Measurements from ENCODE around the gene FOXS1. TPM values are rescaled to one million over a fixed set of nuclear protein-coding genes. Genes with fewer than 3 reads are reported as not detected.
"Not testable (repeated sequence)": the region's sequence is repeated elsewhere in the genome, so short reads cannot be mapped to it uniquely, and the experiment has no call there.

The FOXS1 gene
- polyA plus RNA-seq, 1 of the 3 experiments (the other 2 are of a cell fraction) = 0.99 TPM

DNA sequence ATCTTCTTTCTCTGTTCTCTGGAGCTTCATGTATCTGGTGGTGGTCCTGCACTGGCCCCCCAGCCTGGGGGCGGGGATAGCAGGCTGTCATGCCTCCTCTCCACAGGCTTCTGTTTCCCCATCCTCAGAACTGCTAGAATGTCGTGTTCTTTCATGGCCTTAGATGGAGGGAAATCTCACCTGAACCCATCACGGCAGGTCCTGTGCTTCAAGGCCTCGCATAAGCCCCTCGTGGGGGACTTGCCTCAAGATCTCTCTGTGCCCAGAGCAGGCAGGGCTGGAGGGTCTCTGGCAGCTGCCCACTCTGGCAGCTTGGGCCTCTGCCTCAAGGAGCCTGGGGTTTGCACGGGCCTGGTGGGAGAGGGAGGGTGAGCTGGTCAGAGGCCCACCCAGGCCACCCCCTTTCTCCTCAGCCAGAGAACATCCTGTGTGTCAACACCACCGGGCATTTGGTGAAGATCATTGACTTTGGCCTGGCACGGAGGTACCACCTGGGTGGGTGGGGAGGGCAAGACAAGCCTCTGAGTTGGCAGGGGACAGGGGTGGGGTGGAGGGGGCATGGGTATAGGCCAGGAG lies 14.9 kb downstream of the FOXS1 start:
- ChIA-PET CTCF (interaction anchor here (1.0 to 15.5 kb wide), 4 partner anchors 6 to 121 kb away, joined by 5 to 174 read pairs (median 44); partner anchors contain the start of genes FOXS1 and PDRG1), POLR2A (no interaction called here)
- peak; percentile 6 for DNase-seq
- H2AFZ ChIP-seq (ENCODE audit: low read depth) = no peak overlapping the region
- 80% methylated on average over 2 of the region's 8 CpGs for whole genome bisulfite sequencing (ENCODE audit: low lambda C conversion rate)
- no peaks in the 10 kb centered on the region for H4K20me1 ChIP-seq (ENCODE audit: insufficient read depth)
- no peaks in the 10 kb centered on the region for H3K27me3 ChIP-seq (ENCODE audit: insufficient read depth)
- H3K9ac ChIP-seq = no peak overlapping the region
- no peaks in the 10 kb centered on the region for H3K36me3 ChIP-seq (replicated peaks in 1 of 2; ENCODE audit: control insufficient read depth in 1 of 2, insufficient read depth in 2 of 2, low read length in 1 of 2)
- no peaks in the 10 kb centered on the region for H3K9me3 ChIP-seq
- no peaks in the 10 kb centered on the region for H3K79me2 ChIP-seq (ENCODE audit: insufficient read depth)
- TF ChIP-seq FOXJ3 (CRISPR knock-in tag; IDR thresholded peaks at IDR 0.05) (no peak), YY1 (IDR thresholded peaks at IDR 0.05; ENCODE audit: low read depth) (no peak)
- no peaks in the 10 kb centered on the region for H3K9me2 ChIP-seq
- H3F3A ChIP-seq (replicated peaks; ENCODE audit: insufficient read depth) = peaks cover 7% of the 10 kb centered on the region
- H3K4me3 ChIP-seq (ENCODE audit: low read depth in 2 of 2, low read length in 1 of 2) = no peak overlapping the region
- no peak overlapping the region for H3K27ac ChIP-seq (ENCODE audit: low read depth in 2 of 2, low read length in 1 of 2)
- peaks cover 3 to 14% of the 10 kb centered on the region in 2 experiments; a peak in 3 of 4 replicates for H3K4me1 ChIP-seq (ENCODE audit: control insufficient read depth in 1 of 2, insufficient read depth in 2 of 2, low read depth in 1 of 2, low read length in 1 of 2)
- H3K4me2 ChIP-seq = no peak overlapping the region

DNA sequence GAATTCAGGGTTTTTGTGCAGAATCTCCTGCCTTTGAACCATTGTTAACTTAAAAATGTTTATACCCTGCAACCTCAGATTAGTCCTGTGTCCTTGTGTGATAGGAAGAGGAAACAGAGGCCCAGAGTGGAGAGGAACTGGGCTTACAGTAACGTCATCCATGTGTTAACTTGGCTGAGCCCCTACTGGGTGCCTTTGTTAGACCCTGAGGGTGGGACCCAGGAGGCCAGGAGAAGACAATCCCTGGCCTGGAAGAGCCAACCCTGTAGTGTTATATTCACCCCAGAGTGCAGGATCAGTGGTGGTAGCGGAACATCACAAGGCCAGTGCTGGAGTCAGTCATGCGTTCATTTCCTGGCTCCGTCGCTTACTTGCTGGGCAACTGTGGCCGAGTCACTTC lies 15.7 kb downstream of the FOXS1 start:
- TF ChIP-seq ELF1 (IDR thresholded peaks at IDR 0.05) (no peak), SMC3 (IDR thresholded peaks at IDR 0.05; ENCODE audit: low read depth, low read length) (no peak), TEAD4 (IDR thresholded peaks at IDR 0.05; ENCODE audit: borderline replicate concordance, insufficient read depth) (no peak), NFIC (IDR thresholded peaks at IDR 0.05; ENCODE audit: borderline replicate concordance) (no peak), RCOR1 (IDR thresholded peaks at IDR 0.05; ENCODE audit: low read length) (no peak), NRF1 (IDR thresholded peaks at IDR 0.05; ENCODE audit: low read depth, low read length) (no peak), EP300 (IDR thresholded peaks at IDR 0.05; ENCODE audit: borderline replicate concordance in 1 of 2, low read depth in 1 of 2, low read length in 1 of 2) (no peak), TAF1 (IDR thresholded peaks at IDR 0.05; ENCODE audit: borderline replicate concordance, low read depth, low read length) (no peak), GATA2 (CRISPR knock-in tag; IDR thresholded peaks at IDR 0.05) (no peak), MXI1 (IDR thresholded peaks at IDR 0.05; ENCODE audit: low read depth, low read length) (no peak)
- TF ChIP-seq, protein P1, sequence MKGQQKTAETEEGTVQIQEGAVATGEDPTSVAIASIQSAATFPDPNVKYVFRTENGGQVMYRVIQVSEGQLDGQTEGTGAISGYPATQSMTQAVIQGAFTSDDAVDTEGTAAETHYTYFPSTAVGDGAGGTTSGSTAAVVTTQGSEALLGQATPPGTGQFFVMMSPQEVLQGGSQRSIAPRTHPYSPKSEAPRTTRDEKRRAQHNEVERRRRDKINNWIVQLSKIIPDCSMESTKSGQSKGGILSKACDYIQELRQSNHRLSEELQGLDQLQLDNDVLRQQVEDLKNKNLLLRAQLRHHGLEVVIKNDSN (IDR thresholded peaks at IDR 0.05; ENCODE audit: borderline replicate concordance, low read depth) = no peak
- TF ChIP-seq, protein P2, sequence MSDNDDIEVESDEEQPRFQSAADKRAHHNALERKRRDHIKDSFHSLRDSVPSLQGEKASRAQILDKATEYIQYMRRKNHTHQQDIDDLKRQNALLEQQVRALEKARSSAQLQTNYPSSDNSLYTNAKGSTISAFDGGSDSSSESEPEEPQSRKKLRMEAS (IDR thresholded peaks at IDR 0.05; ENCODE audit: low read depth) = no peak
- TF ChIP-seq, protein P3, sequence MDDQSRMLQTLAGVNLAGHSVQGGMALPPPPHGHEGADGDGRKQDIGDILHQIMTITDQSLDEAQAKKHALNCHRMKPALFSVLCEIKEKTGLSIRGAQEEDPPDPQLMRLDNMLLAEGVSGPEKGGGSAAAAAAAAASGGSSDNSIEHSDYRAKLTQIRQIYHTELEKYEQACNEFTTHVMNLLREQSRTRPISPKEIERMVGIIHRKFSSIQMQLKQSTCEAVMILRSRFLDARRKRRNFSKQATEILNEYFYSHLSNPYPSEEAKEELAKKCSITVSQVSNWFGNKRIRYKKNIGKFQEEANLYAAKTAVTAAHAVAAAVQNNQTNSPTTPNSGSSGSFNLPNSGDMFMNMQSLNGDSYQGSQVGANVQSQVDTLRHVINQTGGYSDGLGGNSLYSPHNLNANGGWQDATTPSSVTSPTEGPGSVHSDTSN (IDR thresholded peaks at IDR 0.05) = no peak
- TF ChIP-seq, protein P4, sequence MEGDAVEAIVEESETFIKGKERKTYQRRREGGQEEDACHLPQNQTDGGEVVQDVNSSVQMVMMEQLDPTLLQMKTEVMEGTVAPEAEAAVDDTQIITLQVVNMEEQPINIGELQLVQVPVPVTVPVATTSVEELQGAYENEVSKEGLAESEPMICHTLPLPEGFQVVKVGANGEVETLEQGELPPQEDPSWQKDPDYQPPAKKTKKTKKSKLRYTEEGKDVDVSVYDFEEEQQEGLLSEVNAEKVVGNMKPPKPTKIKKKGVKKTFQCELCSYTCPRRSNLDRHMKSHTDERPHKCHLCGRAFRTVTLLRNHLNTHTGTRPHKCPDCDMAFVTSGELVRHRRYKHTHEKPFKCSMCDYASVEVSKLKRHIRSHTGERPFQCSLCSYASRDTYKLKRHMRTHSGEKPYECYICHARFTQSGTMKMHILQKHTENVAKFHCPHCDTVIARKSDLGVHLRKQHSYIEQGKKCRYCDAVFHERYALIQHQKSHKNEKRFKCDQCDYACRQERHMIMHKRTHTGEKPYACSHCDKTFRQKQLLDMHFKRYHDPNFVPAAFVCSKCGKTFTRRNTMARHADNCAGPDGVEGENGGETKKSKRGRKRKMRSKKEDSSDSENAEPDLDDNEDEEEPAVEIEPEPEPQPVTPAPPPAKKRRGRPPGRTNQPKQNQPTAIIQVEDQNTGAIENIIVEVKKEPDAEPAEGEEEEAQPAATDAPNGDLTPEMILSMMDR (IDR thresholded peaks at IDR 0.05) = no peak
- DNase-seq = no peak
- Histone ChIP-seq H3F3A (replicated peaks; ENCODE audit: insufficient read depth) (no peaks in the 10 kb centered on the region), H3K9me2 (no peaks in the 10 kb centered on the region), H3K9me3 (no peaks in the 10 kb centered on the region), H2AFZ (ENCODE audit: low read depth) (no peak overlapping the region), H3K36me3 (replicated peaks in 1 of 2; ENCODE audit: control insufficient read depth in 1 of 2, insufficient read depth in 2 of 2, low read length in 1 of 2) (no peaks in the 10 kb centered on the region), H3K4me2 (no peak overlapping the region), H3K27ac (ENCODE audit: low read depth in 2 of 2, low read length in 1 of 2) (no peak overlapping the region), H3K4me3 (ENCODE audit: low read depth in 2 of 2, low read length in 1 of 2) (no peak overlapping the region), H4K20me1 (ENCODE audit: insufficient read depth) (no peaks in the 10 kb centered on the region), H3K27me3 (ENCODE audit: insufficient read depth) (no peaks in the 10 kb centered on the region), H3K9ac (no peak overlapping the region), H3K4me1 (ENCODE audit: control insufficient read depth in 1 of 2, insufficient read depth in 2 of 2, low read depth in 1 of 2, low read length in 1 of 2) (peaks cover 0 to 8% of the 10 kb centered on the region in 2 experiments; a peak in 1 of 4 replicates), H3K79me2 (ENCODE audit: insufficient read depth) (no peaks in the 10 kb centered on the region)
- WGBS (ENCODE audit: low lambda C conversion rate) = 87% methylated on average over 6 of the region's 6 CpGs
- ChIA-PET CTCF (interaction anchor here (1.0 to 3.6 kb wide), 5 partner anchors 17 to 213 kb away, joined by 3 to 14 read pairs (median 7); partner anchors contain the start of gene PDRG1), POLR2A (no interaction called here)

DNA sequence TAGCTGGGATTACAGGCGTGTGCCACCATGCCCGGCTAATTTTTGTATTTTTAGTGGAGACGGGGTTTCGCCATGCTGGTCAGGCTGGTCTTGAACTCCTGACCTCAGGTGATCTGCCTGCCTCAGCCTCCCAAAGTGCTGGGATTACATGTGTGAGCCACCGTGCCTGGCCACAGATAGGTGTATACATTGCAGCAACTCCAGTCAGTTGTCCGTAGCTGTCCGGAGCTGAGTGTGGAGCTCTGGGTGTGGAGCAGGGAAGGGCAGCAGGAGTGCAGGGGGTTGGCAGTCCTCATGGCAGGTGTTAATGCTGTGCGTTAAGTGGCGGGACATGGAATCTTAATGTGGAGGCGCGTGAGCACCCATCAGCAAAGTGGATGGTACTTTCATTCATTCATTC lies 17.4 kb downstream of the FOXS1 start:
- ChIA-PET CTCF (interaction anchor here (2.4 to 7.6 kb wide), 3 partner anchors 10 to 203 kb away, joined by 8 to 174 read pairs (median 8); partner anchors contain the start of gene FOXS1), POLR2A (interaction anchor here (0.7 kb wide), 1 partner anchor 204 kb away, joined by 3 read pairs; no protein-coding TSS in a partner anchor)
- not testable (repeated sequence) for H3K9me2 ChIP-seq; H4K20me1 ChIP-seq (ENCODE audit: insufficient read depth); H3K36me3 ChIP-seq (replicated peaks in 1 of 2; ENCODE audit: control insufficient read depth in 1 of 2, insufficient read depth in 2 of 2, low read length in 1 of 2); H3K4me3 ChIP-seq (ENCODE audit: low read depth in 2 of 2, low read length in 1 of 2); H3K27me3 ChIP-seq (ENCODE audit: insufficient read depth); H3K79me2 ChIP-seq (ENCODE audit: insufficient read depth); H2AFZ ChIP-seq (ENCODE audit: low read depth); H3K27ac ChIP-seq (ENCODE audit: low read depth in 2 of 2, low read length in 1 of 2); H3K9ac ChIP-seq; H3K4me1 ChIP-seq (ENCODE audit: control insufficient read depth in 1 of 2, insufficient read depth in 2 of 2, low read depth in 1 of 2, low read length in 1 of 2); H3F3A ChIP-seq (replicated peaks; ENCODE audit: insufficient read depth); H3K9me3 ChIP-seq; H3K4me2 ChIP-seq; DNase-seq
- WGBS (ENCODE audit: low lambda C conversion rate) = 98% methylated on average over 11 of the region's 11 CpGs
